GM23338 (cell line): ENCODE measurements around the gene ZNF106. TPM values are rescaled to one million over a fixed set of nuclear protein-coding genes. Genes with fewer than 3 reads are reported as not detected.

Experiments used
- ATAC-seq: fragments of 200-7000 bp; cut with Tn5 transposase; 3 replicates; pipeline ENCODE4 v1.9.1; 2020
- DNase-seq: peaks from one replicate; pipeline ENCODE4 v3.0.0-alpha.2; 2015; ENCODE audit warnings: low spot score
- H2AFZ ChIP-seq: fragments of 200-600 bp; sonication (generic); 2 replicates; pipeline ENCODE4 v1.8.0; 2016; ENCODE audit warnings: antibody characterized with exemption, mild to moderate bottlenecking, moderate library complexity
- H3F3A ChIP-seq: fragments of 200-600 bp; sonication (generic); replicated peaks from 2 replicates; pipeline ENCODE4 v1.8.0; 2017; ENCODE audit warnings: antibody characterized with exemption, mixed run types, low read depth
- H3K27ac ChIP-seq: fragments of 200-600 bp; sonication (generic); 2 replicates; pipeline ENCODE4 v1.6.1; 2016; ENCODE audit warnings: low read depth
- H3K27me3 ChIP-seq: fragments of 200-600 bp; sonication (generic); 2 replicates; pipeline ENCODE4 v1.8.0; 2016; ENCODE audit warnings: mild to moderate bottlenecking, mixed run types, moderate library complexity; ENCODE audit not compliant: insufficient read depth
- H3K36me3 ChIP-seq: fragments of 200-600 bp; sonication (generic); 2 replicates; pipeline ENCODE4 v1.8.0; 2016; ENCODE audit warnings: mild to moderate bottlenecking; ENCODE audit not compliant: insufficient read depth
- H3K4me1 ChIP-seq: fragments of 200-600 bp; sonication (generic); 2 replicates; pipeline ENCODE4 v1.8.0; 2016; ENCODE audit warnings: mild to moderate bottlenecking, moderate library complexity; ENCODE audit not compliant: insufficient read depth
- H3K4me2 ChIP-seq: fragments of 200-600 bp; sonication (generic); 2 replicates; pipeline ENCODE4 v1.7.1; 2017; ENCODE audit warnings: mixed run types
- H3K4me3 ChIP-seq: fragments of 200-600 bp; sonication (generic); 2 replicates; pipeline ENCODE4 v1.6.1; 2016; ENCODE audit warnings: mixed run types
- H3K79me2 ChIP-seq: fragments of 200-600 bp; sonication (generic); replicated peaks from 2 replicates; pipeline ENCODE4 v1.8.0; 2017; ENCODE audit warnings: mild to moderate bottlenecking; ENCODE audit not compliant: insufficient read depth
- H3K9me2 ChIP-seq: fragments of 200-600 bp; sonication (generic); 2 replicates; pipeline ENCODE4 v1.8.0; 2017; ENCODE audit not compliant: insufficient read depth
- H4K20me1 ChIP-seq: fragments of 200-600 bp; sonication (generic); replicated peaks from 2 replicates; pipeline ENCODE4 v1.8.0; 2017; ENCODE audit warnings: mild to moderate bottlenecking; ENCODE audit not compliant: insufficient read depth
- H3K27ac Mint-ChIP-seq: 2 replicates; pipeline ENCODE4 v1.8.0; 2020; ENCODE audit warnings: inconsistent platforms, mild to moderate bottlenecking, moderate library complexity, mixed read lengths
- H3K27me3 Mint-ChIP-seq: 3 replicates; pipeline ENCODE4 v1.8.0; 2022; ENCODE audit warnings: low read depth, mild to moderate bottlenecking, moderate library complexity, mixed read lengths, inconsistent platforms; ENCODE audit not compliant: insufficient read depth, poor library complexity
- H3K36me3 Mint-ChIP-seq: 3 replicates; pipeline ENCODE4 v1.8.0; 2021; ENCODE audit warnings: low read depth, mild to moderate bottlenecking, inconsistent platforms, moderate library complexity, mixed read lengths
- H3K4me1 Mint-ChIP-seq: 3 replicates; pipeline ENCODE4 v1.8.0; 2020; ENCODE audit warnings: mild to moderate bottlenecking, inconsistent platforms, mixed read lengths
- H3K4me3 Mint-ChIP-seq: 3 replicates; pipeline ENCODE4 v1.8.0; 2021; ENCODE audit warnings: moderate library complexity, mild to moderate bottlenecking, inconsistent platforms, mixed read lengths
- H3K9me3 Mint-ChIP-seq: 3 replicates; pipeline ENCODE4 v1.8.0; 2020; ENCODE audit warnings: moderate library complexity, mild to moderate bottlenecking, inconsistent platforms, mixed read lengths
- EZH2 ChIP-seq: fragments of 200-600 bp; sonication (generic); IDR thresholded peaks from one replicate; pipeline ENCODE4 v1.8.0; 2017; ENCODE audit warnings: antibody characterized with exemption, mild to moderate bottlenecking, low read depth; ENCODE audit not compliant: unreplicated experiment
- EZH2phosphoT487 ChIP-seq: fragments of 200-600 bp; sonication (generic); IDR thresholded peaks from one replicate; pipeline ENCODE4 v1.8.1; 2018; ENCODE audit warnings: antibody characterized with exemption; ENCODE audit not compliant: unreplicated experiment
- NANOG ChIP-seq: IDR thresholded peaks from 2 replicates; pipeline ENCODE4 v1.6.1; 2016; ENCODE audit warnings: antibody characterized with exemption, borderline replicate concordance
- POLR2AphosphoS5 ChIP-seq: IDR thresholded peaks from 2 replicates; pipeline ENCODE4 v1.6.1; 2016; ENCODE audit warnings: antibody characterized with exemption, low read depth
- STAT1 ChIP-seq: IDR thresholded peaks from one replicate; pipeline ENCODE4 v1.6.1; 2016; ENCODE audit warnings: antibody characterized with exemption; ENCODE audit not compliant: unreplicated experiment
- ZNF462 ChIP-seq: fragments of 250-450 bp; sonication (Bioruptor Pico); IDR thresholded peaks from 2 replicates; pipeline ENCODE4 v1.5.0; 2020; ENCODE audit warnings: mild to moderate bottlenecking, moderate library complexity
- polyA plus RNA-seq: library from polyadenylated mRNA; unstranded; fragments of >200 nt; fragmentation: Nextera tagmentation; extraction: Ambion mirVana; gene quantifications from 2 replicates; pipeline ENCODE4 v1.2.1, GENCODE V29; 2016
- small RNA-seq: library from RNA; depleted of rRNA; stranded (forward); fragments of <200 nt; gene quantifications from one replicate; pipeline ENCODE3, GENCODE V24; 2014; ENCODE audit warnings: low replicate concordance
- total RNA-seq: library from RNA; depleted of rRNA; stranded (reverse); fragments of >200 nt; shearing (Covaris generic); gene quantifications from 2 replicates; pipeline ENCODE4 v1.2.3, GENCODE V29; 2014; rRNA removed
- TF ChIP-seq, protein P1 (sequence below): IDR thresholded peaks from 2 replicates; pipeline ENCODE4 v1.6.1; 2016; ENCODE audit warnings: antibody characterized with exemption

The ZNF106 gene
- total and polyA plus RNA-seq, 2 experiments from 2014 or later = 48.0 to 53.7 TPM

DNA sequence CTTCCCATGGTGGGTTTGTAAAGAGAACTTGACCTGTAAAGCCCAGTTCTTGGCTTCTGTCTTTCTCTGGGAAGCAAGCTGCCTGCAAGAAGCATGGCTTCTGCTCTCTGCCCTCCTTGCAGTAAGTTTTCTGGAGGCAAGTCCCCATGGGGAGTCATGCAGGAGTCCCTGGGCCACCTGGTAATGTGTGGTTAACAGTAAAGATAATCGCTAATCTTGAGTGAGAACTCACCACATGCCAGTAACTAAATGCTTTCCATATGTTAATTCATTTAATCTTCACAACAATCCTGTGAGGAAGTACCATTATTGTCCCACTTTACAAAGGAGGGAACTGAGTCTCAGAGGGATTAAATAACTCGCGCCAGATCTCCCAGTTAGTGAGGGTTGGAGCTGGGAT lies 127.5 kb downstream of the ZNF106 start:
- peaks cover 4% of the 10 kb centered on the region; the same call in 1 of the 3 replicates for H3K9me3 Mint-ChIP-seq
- Histone ChIP-seq H3K4me1 (peaks cover 24% of the 10 kb centered on the region), H3K27me3 (no peaks in the 10 kb centered on the region), H2AFZ (no peak overlapping the region), H3K36me3 (no peaks in the 10 kb centered on the region; the same call in 1 of the 2 replicates), H4K20me1 (no peaks in the 10 kb centered on the region), H3K79me2 (no peaks in the 10 kb centered on the region), H3F3A (no peaks in the 10 kb centered on the region), H3K4me3 (no peak overlapping the region), H3K27ac (no peak overlapping the region), H3K4me2 (0 out of 2 replicates have a peak overlapping the region, but pooled peaks have one; percentile 36), H3K9me2 (peaks cover 31% of the 10 kb centered on the region)
- no peaks in the 10 kb centered on the region; the same call in 1 of the 3 replicates for H3K36me3 Mint-ChIP-seq
- peaks cover 24% of the 10 kb centered on the region for H3K4me1 Mint-ChIP-seq
- DNase-seq (peak; percentile 59), ATAC-seq (peak; percentile 82)
- H3K4me3 Mint-ChIP-seq = no peak overlapping the region
- H3K27me3 Mint-ChIP-seq = peaks cover 10% of the 10 kb centered on the region
- H3K27ac Mint-ChIP-seq = no peak overlapping the region
- TF ChIP-seq EZH2phosphoT487 = no peak
- peak; percentile 71 for TF ChIP-seq NANOG
- peak; percentile 57; the same call in 1 of the 2 replicates for TF ChIP-seq ZNF462 (CRISPR knock-in tag)
- no peak for TF ChIP-seq EZH2
- no peak for TF ChIP-seq STAT1
- TF ChIP-seq POLR2AphosphoS5 = no peak
- TF ChIP-seq, protein P1, sequence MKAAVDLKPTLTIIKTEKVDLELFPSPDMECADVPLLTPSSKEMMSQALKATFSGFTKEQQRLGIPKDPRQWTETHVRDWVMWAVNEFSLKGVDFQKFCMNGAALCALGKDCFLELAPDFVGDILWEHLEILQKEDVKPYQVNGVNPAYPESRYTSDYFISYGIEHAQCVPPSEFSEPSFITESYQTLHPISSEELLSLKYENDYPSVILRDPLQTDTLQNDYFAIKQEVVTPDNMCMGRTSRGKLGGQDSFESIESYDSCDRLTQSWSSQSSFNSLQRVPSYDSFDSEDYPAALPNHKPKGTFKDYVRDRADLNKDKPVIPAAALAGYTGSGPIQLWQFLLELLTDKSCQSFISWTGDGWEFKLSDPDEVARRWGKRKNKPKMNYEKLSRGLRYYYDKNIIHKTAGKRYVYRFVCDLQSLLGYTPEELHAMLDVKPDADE = no peak

Small RNAs within 50 kb of the gene (small RNA-seq; reads per million reads assigned to genes)
- gene RNU6-188P = not detected

Other genes starting within 250 kb of the ZNF106 start
- 11.1 and 12.6 TPM in 2 replicates for gene GANC, start 217.9 kb downstream of the ZNF106 start, total RNA-seq
- gene GANC, start 217.9 kb downstream of the ZNF106 start, polyA plus RNA-seq = 7.4 and 8.3 TPM in 2 replicates
- 38.8 and 43.5 TPM in 2 replicates for gene TMEM87A, start 217.7 kb downstream of the ZNF106 start, total RNA-seq
- 41.8 and 42.0 TPM in 2 replicates for gene TMEM87A, start 217.7 kb downstream of the ZNF106 start, polyA plus RNA-seq
- gene CAPN3, start 131.6 kb downstream of the ZNF106 start, total RNA-seq = 1.1 and 2.1 TPM in 2 replicates
- 0.37 and 0.84 TPM in 2 replicates for gene CAPN3, start 131.6 kb downstream of the ZNF106 start, polyA plus RNA-seq
- 75.8 and 88.1 TPM in 2 replicates for gene SNAP23, start 4.5 kb upstream of the ZNF106 start, total RNA-seq
- 53.5 and 58.8 TPM in 2 replicates for gene SNAP23, start 4.5 kb upstream of the ZNF106 start, polyA plus RNA-seq
- 9.0 and 19.5 TPM in 2 replicates for gene LRRC57, start 57.7 kb upstream of the ZNF106 start, total RNA-seq
- 3.9 and 5.4 TPM in 2 replicates for gene LRRC57, start 57.7 kb upstream of the ZNF106 start, polyA plus RNA-seq
- 30.9 and 78.6 TPM in 2 replicates for gene HAUS2, start 57.7 kb upstream of the ZNF106 start, total RNA-seq
- gene HAUS2, start 57.7 kb upstream of the ZNF106 start, polyA plus RNA-seq = 32.7 and 39.1 TPM in 2 replicates
- 4.7 and 6.2 TPM in 2 replicates for gene STARD9, start 84.5 kb upstream of the ZNF106 start, total RNA-seq
- gene STARD9, start 84.5 kb upstream of the ZNF106 start, polyA plus RNA-seq = 1.2 and 1.8 TPM in 2 replicates
- gene CDAN1, start 246.0 kb upstream of the ZNF106 start, total RNA-seq = 14.7 and 15.8 TPM in 2 replicates
- gene CDAN1, start 246.0 kb upstream of the ZNF106 start, polyA plus RNA-seq = 6.0 and 6.6 TPM in 2 replicates